Fibroblast of peridontal ligament (primary cell): ENCODE measurements around the gene PLPP3.

Experiments used
- DNase-seq: peaks from one replicate; pipeline ENCODE4 v3.0.0-alpha.2; 2010; ENCODE audit errors: extremely low read depth

The PLPP3 gene

GRCh38 chr1:56462209-56462608 is 117.2 kb downstream of the PLPP3 start:
- DNase-seq, result no peak

- no peak for DNase-seq
These were observed 117.9 kb downstream of the PLPP3 start for GRCh38 chr1:56461158-56462127.

DNA sequence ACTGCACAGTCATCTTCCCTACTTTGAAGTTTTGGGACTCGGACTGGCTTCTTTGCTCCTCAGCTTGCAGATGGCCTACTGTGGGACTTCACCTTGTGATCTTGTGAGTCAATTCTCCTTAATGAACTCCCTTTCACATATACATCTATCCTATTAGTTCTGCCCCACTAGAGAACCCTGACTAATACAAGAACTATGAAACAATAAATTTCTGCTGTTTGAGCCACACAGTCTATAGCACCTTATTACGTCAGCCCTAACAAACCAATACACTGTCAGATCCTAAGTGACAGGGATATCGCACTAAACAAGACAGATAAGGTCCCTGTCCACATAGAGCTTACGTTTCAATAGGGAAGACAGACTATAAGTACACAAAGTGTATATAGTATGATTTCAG is 120.1 kb downstream of the PLPP3 start:
- DNase-seq, result no peak

- no peak for DNase-seq
These were observed 121.5 kb downstream of the PLPP3 start for GRCh38 chr1:56457756-56458375.

DNA sequence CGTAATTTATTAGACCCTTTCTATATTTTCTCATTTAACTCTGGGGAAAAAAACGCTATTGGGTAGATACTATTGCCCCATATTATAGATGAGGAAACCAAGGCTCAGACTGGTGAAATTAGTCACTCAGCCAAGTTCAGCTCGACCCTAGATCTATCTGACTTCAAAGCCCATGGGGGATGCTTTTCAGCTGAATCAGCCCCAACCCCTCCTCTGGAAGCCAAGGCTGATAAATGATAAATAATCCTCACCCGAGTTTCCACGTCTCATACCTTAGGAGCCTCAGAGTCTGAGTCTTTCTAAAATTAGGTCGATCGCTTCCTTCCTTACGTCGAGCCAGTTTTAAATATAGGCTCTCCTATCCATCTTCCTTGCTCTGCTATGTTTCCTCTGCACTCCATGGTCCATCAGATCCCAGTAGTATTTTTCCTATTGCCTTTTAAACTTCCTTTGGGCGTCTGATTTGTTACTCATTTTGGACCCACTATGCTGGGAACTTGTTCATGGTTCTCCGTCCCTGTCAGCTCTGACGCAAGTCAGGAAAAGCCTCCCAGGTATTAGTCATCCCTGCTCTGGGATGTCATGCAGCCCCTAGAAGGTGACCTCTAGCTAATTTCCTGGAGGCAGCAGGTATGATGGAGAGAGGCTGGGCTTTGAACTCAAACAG is 122.8 kb downstream of the PLPP3 start:
- DNase-seq, result no peak

DNA sequence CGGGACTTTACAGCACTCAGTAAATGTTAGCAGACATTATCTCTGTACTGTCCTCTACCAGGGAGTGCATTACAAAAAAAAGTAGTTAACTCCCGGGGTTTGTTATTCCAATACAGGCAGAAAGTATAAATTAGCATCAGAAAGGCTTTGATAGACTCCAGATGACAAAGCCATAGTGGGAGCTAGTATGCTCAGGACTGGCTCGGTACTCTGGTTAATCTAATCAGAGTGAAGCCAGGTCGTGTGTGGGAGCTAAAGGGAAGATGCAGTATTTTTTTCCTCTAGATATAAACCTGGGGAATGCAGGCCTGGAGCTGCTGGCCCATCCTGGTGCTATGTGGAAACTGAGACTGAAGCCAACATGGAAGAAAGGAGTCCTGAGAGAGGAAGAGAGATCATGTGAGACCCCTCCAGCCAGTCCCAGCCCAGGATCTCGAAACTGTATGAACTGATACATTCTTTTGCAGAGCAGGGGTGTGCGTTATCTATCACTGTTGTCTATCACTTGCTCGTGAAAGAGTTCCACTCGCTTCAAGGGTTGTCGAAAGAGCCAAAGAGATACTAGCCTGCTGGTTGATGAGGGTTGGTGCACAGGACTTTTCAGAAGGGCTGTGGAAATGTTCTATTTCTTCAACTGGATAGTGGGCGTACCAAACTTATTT is 125.8 kb downstream of the PLPP3 start:
- DNase-seq, result no peak

- no peak for DNase-seq
These were observed 126.3 kb downstream of the PLPP3 start for GRCh38 chr1:56453016-56453415.

DNA sequence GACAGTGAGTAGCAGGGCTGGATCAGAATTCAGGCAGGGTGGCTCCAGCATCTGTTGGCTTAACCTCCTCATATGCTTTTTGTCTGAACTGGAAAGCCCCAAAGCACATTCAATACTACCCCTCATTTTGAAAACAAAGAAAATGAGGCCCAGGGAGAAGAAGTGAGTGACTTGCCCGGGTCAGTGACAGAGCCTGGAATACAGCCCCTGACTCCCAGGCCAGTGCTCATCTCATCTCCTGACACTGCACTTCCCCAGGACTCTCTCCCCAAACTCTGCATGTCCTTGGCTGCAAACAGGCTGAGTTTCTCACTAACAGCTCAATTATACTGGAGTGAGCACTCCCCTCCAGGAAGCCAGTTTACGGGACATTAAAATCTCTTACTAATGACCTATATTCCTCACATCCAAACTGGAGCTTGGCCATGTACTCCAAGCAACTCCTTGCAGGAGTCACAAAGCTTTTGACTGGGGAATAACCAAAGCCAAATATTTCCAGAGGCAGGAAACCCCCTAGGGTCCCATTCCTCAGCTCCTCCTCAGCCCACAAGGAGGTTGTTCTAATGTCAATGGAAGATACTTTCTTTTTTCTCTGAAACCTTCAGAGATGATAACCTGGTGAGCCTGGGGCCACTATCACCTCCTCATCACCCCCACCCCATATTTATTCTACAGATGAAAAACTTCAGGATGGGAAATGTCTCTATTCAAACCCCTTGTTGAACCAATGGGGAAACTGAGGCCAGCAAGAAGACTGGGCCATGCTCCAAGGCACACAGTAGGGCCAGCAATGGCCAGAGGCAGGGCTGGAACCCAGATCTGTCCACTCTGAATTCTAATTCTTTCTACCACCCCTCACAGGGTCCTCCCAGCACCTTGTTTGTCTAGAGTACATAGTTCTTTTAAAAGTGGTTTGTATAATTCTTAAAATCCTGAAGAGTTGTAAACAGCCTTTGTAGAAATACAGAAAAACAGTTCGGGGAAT is 127.0 kb downstream of the PLPP3 start:
- DNase-seq, result peak; percentile 20

DNA sequence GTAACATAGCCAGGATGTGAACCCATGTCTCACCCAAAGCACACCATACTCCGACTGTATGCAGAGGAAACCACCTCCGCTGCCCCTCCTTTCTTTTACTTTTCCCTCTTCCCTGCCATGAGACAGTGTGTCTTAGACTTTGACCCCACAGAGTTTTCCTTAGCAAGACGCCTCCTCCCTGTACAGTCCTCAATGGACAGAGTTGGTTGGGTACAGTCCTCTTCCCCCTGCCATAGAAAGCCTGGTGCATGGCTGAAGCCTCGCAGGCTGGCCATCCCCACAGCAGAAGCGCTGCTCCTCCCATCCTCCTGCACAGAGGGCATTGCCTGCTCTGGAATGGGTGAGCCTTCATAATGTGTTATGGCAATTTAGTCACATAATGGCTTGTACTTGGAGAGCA is 127.9 kb downstream of the PLPP3 start:
- DNase-seq, result no peak

DNA sequence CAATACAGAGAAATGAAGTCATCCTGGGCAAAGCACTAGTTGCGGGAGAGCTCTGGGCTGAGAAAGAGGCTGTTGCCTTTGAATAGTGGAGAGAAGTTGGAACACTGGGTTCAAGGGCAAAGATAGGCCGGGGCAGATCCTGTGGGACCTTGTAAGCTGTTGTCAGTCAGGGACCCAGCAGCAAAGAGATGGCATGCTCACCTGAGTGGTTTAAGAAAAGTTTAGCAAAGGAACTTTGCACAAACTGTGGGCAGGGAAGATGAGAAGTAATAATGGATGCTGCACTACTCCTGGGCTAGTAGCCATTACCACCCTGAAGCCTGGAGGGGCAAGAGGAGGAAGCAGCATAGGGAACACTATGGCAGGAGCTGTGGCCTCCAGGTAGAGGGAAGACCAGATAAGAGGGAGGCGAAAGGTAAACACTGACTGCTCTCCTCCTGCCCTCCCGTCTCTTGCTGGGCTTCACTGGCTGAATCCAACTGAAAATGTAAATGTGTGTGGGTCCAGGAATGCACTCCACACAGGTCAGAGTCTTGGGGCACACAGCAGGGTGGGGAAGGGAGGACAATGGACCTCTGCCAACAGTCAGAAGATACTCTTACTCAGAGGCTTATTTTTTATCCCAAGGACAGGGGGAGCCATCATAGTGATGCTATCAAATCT is 129.2 kb downstream of the PLPP3 start:
- no peak for DNase-seq

DNA sequence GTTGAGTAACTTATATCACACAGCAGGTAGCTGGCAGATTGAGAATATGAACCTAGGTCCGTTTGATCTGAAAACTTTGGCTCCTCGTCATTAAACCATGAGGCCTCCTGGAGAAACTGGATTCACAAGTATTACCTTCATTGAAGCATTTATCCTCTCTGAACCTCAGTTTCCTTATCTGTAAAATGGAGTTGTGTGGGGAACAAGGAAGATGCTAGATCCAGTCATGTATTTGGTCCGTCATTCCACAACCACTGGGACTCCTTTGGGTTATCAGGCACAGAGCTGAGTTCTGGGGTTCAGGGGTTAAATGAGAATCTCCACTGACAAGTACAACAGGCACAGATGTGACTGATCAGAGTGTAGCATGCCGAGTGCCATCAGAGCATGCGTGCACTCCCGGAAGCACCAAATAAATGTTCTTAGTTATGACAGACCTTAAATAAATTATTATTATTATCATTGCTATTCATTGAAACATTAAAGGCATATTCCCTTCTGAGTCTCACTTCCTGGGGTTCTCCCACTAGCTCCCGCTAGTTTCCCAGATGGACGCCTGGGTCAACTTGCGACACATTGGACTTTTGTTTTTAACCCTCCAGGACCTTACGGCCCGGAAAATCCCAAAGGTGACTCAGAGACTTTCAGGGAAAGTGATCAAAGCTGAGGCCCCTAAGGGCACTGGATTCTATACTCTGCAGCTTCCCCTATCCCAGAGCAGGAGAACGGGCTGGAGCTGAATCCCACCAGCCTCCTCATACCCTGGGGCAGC is 130.6 kb downstream of the PLPP3 start:
- peak; percentile 18 for DNase-seq

- no peak for DNase-seq
These were observed 131.5 kb downstream of the PLPP3 start for GRCh38 chr1:56447823-56448222.

- peak; percentile 81 for DNase-seq
These were observed 132.7 kb downstream of the PLPP3 start for GRCh38 chr1:56446531-56447098.

DNA sequence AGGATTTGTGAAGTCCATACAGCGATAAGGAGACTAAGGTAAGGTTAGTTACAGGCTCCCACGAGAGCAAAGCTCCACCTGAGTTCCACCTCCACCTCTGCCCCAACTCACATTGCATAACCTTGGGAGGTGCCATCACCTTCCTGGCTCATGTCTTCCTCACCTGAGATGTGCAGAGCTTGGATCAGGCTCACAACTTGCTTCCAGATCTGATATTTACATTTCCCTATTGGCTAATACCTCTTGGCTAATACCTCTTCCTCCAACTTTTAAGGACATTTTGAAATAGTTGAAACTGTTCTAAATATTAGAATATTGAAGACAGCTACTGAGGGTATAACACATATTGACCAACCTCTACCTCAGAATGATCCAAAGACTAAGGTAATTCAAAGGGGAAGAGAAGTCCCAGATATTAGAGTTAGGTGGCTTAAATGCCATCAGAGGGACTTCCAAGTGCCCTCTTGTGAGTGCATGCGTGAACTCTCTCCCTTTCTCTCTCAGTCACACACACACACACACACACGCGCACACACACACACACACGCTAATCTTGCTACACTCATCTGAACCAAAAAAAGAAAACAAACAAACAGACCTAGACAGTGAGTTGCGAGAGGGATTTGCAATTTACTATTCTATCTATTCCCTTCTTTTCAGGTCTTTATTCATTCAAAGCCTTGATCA is 134.3 kb downstream of the PLPP3 start:
- no peak for DNase-seq
